ENCODE results near the gene SPOCK1.

Gene SPOCK1

GRCh38 chr5:137357436-137357835, 141.7 kb downstream of the SPOCK1 start:
- FAIRE-seq = no peak

GRCh38 chr5:137356127-137356526, 143.0 kb downstream of the SPOCK1 start:
- FAIRE-seq = no peak

DNA sequence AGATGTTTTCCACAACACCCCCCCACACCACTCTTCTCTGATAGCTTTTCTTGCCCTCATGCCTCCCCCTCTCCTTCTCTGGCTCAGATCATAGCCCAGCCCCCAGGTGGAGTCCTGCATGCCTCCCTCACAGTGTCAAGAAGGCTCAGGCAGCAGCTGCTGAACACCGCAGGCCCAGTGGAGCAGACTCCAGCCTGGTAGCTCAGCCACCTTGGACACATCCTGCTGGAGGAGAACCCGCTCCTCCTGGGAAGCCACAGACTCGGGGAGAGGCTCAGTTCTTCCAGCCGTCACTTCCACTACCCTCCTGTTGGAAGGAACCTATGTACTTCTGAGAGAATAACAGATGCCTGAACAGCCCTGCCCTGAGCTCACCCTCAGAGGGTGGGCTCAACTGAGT, 143.4 kb downstream of the SPOCK1 start:
- FAIRE-seq = no peak

GRCh38 chr5:137352095-137352494, 147.0 kb downstream of the SPOCK1 start:
- no peak for FAIRE-seq

GRCh38 chr5:137350791-137351190, 148.3 kb downstream of the SPOCK1 start:
- no peak for FAIRE-seq

- FAIRE-seq = no peak
Observed at GRCh38 chr5:137348759-137349158, 150.4 kb downstream of the SPOCK1 start.

GRCh38 chr5:137347865-137348264, 151.3 kb downstream of the SPOCK1 start:
- FAIRE-seq = no peak

DNA sequence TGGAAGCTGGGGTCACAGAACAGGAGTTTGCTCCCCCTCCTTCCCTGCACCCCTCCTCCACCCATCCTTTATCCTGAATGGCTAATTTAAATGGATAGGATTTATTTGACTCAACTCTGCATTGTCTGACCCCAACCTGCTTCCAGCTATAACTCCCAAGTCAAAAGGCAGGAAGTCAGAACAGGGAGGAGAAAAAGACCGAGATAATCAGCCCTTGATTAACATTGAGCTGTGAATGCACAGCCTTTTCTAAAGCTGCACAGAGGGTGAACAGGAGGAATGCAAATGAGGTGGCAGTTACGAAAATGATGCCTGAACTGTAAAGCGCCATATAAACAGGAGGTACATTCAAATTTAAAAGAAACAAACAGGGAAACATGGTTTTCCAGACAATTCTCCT, 152.8 kb downstream of the SPOCK1 start:
- no peak for FAIRE-seq

- no peak for FAIRE-seq
Observed at GRCh38 chr5:137345396-137345795, 153.7 kb downstream of the SPOCK1 start.

- no peak for FAIRE-seq
Observed at GRCh38 chr5:137344723-137345322, 154.3 kb downstream of the SPOCK1 start.

GRCh38 chr5:137344021-137344420, 155.1 kb downstream of the SPOCK1 start:
- no peak for FAIRE-seq

DNA sequence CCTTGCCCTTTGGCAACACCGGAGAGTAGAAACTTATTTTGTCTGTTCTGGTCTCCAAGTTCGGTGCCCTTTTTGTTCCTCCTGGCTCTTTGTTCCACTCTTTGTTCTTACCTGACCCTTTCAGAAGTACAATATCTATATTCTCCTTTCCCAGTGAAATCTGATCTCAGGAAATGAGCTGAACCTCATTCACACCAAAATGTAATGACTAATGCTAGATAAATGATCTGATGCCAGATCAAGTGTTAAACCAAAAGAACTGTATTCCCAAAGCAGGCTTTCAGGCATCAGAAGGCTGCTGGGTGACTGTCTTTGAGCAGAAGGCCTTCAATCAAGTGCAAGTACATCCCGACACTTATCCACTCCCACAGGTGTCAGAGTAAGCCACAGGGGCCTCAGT, 156.4 kb downstream of the SPOCK1 start:
- FAIRE-seq = no peak

DNA sequence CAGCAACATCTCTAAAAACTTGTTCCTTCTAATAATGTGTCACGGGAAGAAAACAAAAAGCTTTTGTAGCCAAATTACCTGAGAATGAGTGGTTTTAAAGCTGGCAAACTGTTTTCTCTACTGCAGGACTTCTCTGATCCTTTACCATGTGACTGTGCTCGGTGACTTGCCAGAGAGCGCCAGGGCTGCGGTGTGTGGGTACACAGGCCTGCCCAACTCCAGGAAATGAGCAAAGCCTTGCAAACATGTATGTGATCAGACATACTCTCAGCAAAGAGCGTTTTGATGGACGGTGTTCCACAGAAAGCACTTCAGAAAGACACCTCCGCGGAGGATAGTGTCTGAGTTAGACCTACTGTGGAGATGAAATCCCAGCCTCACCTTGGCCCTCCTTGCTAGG, 157.3 kb downstream of the SPOCK1 start:
- FAIRE-seq = no peak

DNA sequence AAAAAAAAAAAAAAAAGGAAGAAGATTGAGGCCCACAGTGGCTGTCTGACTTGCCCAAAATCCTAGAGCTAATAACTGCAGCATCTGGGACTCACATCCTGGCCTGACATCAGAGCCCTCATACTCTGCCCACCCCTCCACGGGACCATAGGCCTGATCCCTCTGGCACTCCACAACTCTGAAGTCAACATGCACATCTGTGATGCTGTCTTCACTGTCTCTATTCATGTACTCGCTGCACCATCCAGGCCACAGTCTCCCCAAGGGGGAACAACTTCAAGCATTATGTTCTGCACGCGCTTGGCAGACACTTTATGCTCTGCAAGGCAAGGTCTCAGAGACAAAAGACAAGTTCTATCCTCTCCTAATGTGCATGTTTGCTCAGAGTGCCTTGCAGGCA, 158.2 kb downstream of the SPOCK1 start:
- FAIRE-seq = no peak

DNA sequence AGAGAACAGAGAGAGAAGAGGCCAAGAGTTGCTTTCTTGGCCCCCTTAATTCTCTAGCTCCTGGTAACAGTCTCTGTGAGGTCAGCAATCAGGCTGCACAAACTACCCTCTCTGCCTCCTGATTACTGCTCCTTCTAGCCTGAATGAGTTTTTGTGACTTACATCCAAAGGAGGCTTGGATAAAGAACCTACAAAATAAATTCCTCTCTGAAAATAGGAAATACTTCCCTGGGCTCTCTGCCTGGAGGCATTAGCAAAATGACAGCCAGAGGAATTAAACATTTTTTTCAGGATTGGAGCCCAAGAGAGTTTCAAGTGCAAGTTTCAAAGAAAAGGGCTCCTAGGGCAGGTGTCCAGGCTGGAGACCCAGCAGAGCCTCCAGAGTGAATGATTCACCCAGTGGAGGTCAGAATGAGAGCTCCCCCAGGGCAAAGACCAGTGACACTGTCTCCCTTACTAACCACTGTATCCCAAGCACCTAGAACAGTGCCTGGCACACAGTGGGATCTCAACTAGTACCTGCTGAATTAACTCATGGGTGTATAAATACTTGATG, 162.5 kb downstream of the SPOCK1 start:
- no peak for FAIRE-seq

- FAIRE-seq = no peak
Observed at GRCh38 chr5:137336161-137336560, 163.0 kb downstream of the SPOCK1 start.

- no peak for FAIRE-seq
Observed at GRCh38 chr5:137335493-137335892, 163.6 kb downstream of the SPOCK1 start.

GRCh38 chr5:137333928-137334327, 165.2 kb downstream of the SPOCK1 start:
- no peak for FAIRE-seq

DNA sequence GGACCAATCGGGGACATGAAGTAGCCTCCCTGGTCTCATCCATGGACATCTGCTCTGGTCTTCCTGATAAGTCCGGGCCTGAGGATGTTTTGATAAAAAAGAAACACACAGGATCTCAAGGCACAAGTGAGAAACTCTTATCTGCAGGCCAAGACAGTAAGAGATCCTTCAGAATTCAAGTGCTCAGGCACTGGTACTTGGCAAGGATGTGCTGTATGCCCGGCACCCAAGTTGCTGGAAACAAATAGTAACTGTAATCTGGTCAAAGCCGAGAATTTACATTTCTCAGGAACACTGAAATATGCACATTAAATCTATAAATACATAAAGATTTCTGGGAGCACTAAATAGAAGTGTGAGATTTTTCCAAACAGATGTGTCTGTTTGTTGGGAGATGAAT, 165.7 kb downstream of the SPOCK1 start:
- no peak for FAIRE-seq

DNA sequence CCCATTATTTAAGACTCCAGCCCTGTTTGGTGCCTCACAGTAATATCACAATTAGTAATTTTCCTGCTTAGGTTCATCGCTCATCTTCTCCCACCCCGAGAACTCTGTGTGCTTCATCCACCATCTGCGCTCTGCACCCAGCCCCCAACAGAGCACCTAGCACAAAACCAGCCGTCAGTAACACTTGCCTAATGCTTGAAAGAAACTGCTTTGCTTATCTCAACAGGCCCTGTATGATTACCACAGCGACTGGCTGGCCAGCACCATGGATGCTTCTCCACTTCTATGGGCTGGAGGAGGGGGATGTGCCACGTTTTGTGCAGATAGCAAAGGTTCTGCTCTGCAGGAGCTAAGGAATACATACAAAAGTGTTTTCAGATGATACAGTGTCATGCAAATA, 166.8 kb downstream of the SPOCK1 start:
- FAIRE-seq = no peak

- FAIRE-seq = no peak
Observed at GRCh38 chr5:137329586-137330296, 169.4 kb downstream of the SPOCK1 start.

DNA sequence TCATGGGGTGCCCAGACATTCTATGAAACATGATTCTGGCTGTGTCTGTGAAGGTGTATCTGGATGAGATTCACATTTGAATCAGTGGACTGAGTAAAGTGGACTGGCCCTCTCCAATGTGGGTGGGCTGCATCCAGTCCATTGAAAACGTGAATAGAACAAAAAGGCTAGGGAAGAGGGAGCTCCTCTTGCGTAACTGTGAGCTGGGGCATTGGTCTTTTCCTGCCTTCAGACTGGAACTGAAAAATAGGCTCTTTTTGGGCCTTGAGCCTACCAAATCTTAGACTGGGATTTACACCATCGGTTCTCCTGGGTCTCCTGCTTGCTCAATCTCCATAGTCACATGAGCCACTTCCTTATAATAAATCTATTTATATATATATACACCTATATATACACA, 170.1 kb downstream of the SPOCK1 start:
- FAIRE-seq = no peak

GRCh38 chr5:137328463-137328862, 170.7 kb downstream of the SPOCK1 start:
- FAIRE-seq = no peak

DNA sequence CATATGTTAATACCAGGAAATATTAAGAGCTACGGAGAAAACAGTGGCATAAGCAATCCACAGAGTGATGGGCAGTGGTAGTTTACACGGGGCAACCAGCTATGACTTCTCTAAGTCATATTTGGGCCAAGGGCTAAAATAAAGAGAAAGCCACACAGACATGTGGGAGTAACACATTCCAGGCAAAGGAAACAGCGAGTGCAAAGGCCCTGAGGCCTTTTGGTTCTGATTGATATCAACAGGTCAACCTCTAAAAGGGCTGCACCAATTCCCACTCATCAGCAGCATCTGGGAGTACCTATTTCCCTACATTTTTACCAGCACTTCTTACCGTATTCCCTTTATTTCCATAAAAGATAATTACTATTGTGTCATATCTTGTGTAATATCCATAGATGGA, 173.4 kb downstream of the SPOCK1 start:
- no peak for FAIRE-seq
